Neural crest cell (in vitro differentiated cells): ENCODE results near the gene TDRD12. TPM values are rescaled to one million over a fixed set of nuclear protein-coding genes. Genes with fewer than 3 reads are reported as not detected.
A peak's percentile ranks its signal among the peaks of the same experiment; 100 is the strongest.
"Not testable (repeated sequence)": the region's sequence is repeated elsewhere in the genome, so short reads cannot be mapped to it uniquely, and the experiment has no call there.

ENCODE experiments used
- DNase-seq: peaks from one replicate; pipeline ENCODE4 v3.0.0; 2021; ENCODE audit warnings: low read depth, mixed read lengths, low spot score
- H3K27ac Mint-ChIP-seq: one replicate; pipeline ENCODE4 v1.8.0; 2021; ENCODE audit warnings: mild to moderate bottlenecking, mixed read lengths; ENCODE audit not compliant: unreplicated experiment
- H3K27me3 Mint-ChIP-seq: 2 replicates; pipeline ENCODE4 v1.8.0; 2021; ENCODE audit warnings: low read depth, mild to moderate bottlenecking, mixed read lengths
- H3K36me3 Mint-ChIP-seq: 2 replicates; pipeline ENCODE4 v1.8.0; 2021; ENCODE audit warnings: low read depth, mild to moderate bottlenecking, mixed read lengths
- H3K4me1 Mint-ChIP-seq: 2 replicates; pipeline ENCODE4 v1.8.0; 2021; ENCODE audit warnings: mixed read lengths
- H3K4me3 Mint-ChIP-seq: one replicate; pipeline ENCODE4 v1.8.0; 2021; ENCODE audit warnings: mild to moderate bottlenecking, mixed read lengths
- H3K9me3 Mint-ChIP-seq: 2 replicates; pipeline ENCODE4 v1.8.0; 2021; ENCODE audit warnings: mixed read lengths
- CTCF ChIP-seq: fragments of 200-600 bp; sonication (generic); conservative IDR thresholded peaks from 2 replicates; pipeline ENCODE4 v1.5.0; 2021; ENCODE audit warnings: antibody characterized with exemption, mild to moderate bottlenecking
- total RNA-seq: library from RNA; stranded (reverse); gene quantifications from 2 replicates; pipeline ENCODE4 v1.2.1, GENCODE V29; 2021

The TDRD12 gene
- total RNA-seq, 1 donor from 2014 or later, result 0.21 TPM

GRCh38 chr19:32691291-32691951 is 28.1 kb upstream of the TDRD12 start, which contains the start of gene NUDT19:
Gene NUDT19 (plus strand): TSS chr19:32691821. CDS start chr19:32691961, 140 bp downstream.
- Mint-ChIP-seq H3K9me3 (no peaks in the 10 kb centered on the region), H3K4me3 (peak within 1 kb of the TSS; percentile 88), H3K36me3 (peaks cover 16% of the 10 kb centered on the region), H3K27me3 (no peaks in the 10 kb centered on the region), H3K4me1 (peaks cover 38% of the 10 kb centered on the region), H3K27ac (peak within 1 kb of the TSS; percentile 55)
- no peak for TF ChIP-seq CTCF
- DNase-seq, result peak; percentile 57

- no peak overlapping the region for H3K27ac Mint-ChIP-seq
- peak overlapping the region; percentile 88 for H3K4me3 Mint-ChIP-seq
- no peaks in the 10 kb centered on the region for H3K9me3 Mint-ChIP-seq
- H3K4me1 Mint-ChIP-seq, result peaks cover 38% of the 10 kb centered on the region
- peak; percentile 42 for DNase-seq
- no peaks in the 10 kb centered on the region for H3K27me3 Mint-ChIP-seq
- no peak for TF ChIP-seq CTCF
- H3K36me3 Mint-ChIP-seq, result peaks cover 16% of the 10 kb centered on the region
These were observed 27.4 kb upstream of the TDRD12 start for GRCh38 chr19:32691952-32692726.

GRCh38 chr19:32692727-32693061 is 26.9 kb upstream of the TDRD12 start:
- Mint-ChIP-seq H3K27me3 (no peaks in the 10 kb centered on the region), H3K27ac (no peak overlapping the region), H3K9me3 (no peaks in the 10 kb centered on the region), H3K4me3 (peak overlapping the region; percentile 88), H3K4me1 (peaks cover 38% of the 10 kb centered on the region), H3K36me3 (peaks cover 17% of the 10 kb centered on the region)
- TF ChIP-seq CTCF, result no peak
- no peak for DNase-seq

- Mint-ChIP-seq H3K36me3 (peaks cover 25% of the 10 kb centered on the region), H3K4me3 (peak overlapping the region; percentile 88), H3K4me1 (peaks cover 38% of the 10 kb centered on the region)
- not testable (repeated sequence) for H3K9me3 Mint-ChIP-seq, H3K27ac Mint-ChIP-seq, DNase-seq, H3K27me3 Mint-ChIP-seq
These were observed 26.1 kb upstream of the TDRD12 start for GRCh38 chr19:32693151-32694108.

- not testable (repeated sequence) for H3K27me3 Mint-ChIP-seq, H3K9me3 Mint-ChIP-seq, DNase-seq, H3K27ac Mint-ChIP-seq
- peaks cover 30% of the 10 kb centered on the region for H3K36me3 Mint-ChIP-seq
- peaks cover 38% of the 10 kb centered on the region for H3K4me1 Mint-ChIP-seq
- peak overlapping the region; percentile 88 for H3K4me3 Mint-ChIP-seq
These were observed 25.3 kb upstream of the TDRD12 start for GRCh38 chr19:32694316-32694715.

- Mint-ChIP-seq H3K36me3 (peaks cover 34% of the 10 kb centered on the region), H3K4me3 (peak overlapping the region; percentile 88), H3K4me1 (peaks cover 38% of the 10 kb centered on the region)
- H3K27ac Mint-ChIP-seq, H3K27me3 Mint-ChIP-seq, DNase-seq, H3K9me3 Mint-ChIP-seq: not testable (repeated sequence)
These were observed 24.7 kb upstream of the TDRD12 start for GRCh38 chr19:32694851-32695250.

- H3K9me3 Mint-ChIP-seq, H3K27me3 Mint-ChIP-seq, DNase-seq, H3K27ac Mint-ChIP-seq: not testable (repeated sequence)
- peak overlapping the region; percentile 35 for H3K4me3 Mint-ChIP-seq
- peaks cover 38% of the 10 kb centered on the region for H3K4me1 Mint-ChIP-seq
- peaks cover 41% of the 10 kb centered on the region for H3K36me3 Mint-ChIP-seq
These were observed 24.1 kb upstream of the TDRD12 start for GRCh38 chr19:32695506-32695905.

- H3K4me1 Mint-ChIP-seq, result peaks cover 30% of the 10 kb centered on the region
- not testable (repeated sequence) for DNase-seq, H3K27ac Mint-ChIP-seq, H3K4me3 Mint-ChIP-seq, H3K27me3 Mint-ChIP-seq, H3K9me3 Mint-ChIP-seq
- H3K36me3 Mint-ChIP-seq, result peaks cover 46% of the 10 kb centered on the region
These were observed 22.8 kb upstream of the TDRD12 start for GRCh38 chr19:32696771-32697170.

- not testable (repeated sequence) for H3K9me3 Mint-ChIP-seq, H3K27ac Mint-ChIP-seq, H3K27me3 Mint-ChIP-seq, DNase-seq, H3K4me3 Mint-ChIP-seq, H3K4me1 Mint-ChIP-seq
- peaks cover 59% of the 10 kb centered on the region for H3K36me3 Mint-ChIP-seq
These were observed 19.4 kb upstream of the TDRD12 start for GRCh38 chr19:32700129-32700528.
